Measurements from ENCODE around the gene SH2D3A.
"Not testable (repeated sequence)": the region's sequence is repeated elsewhere in the genome, so short reads cannot be mapped to it uniquely, and the experiment has no call there.

SH2D3A gene

GRCh38 chr19:6774821-6775707, 7.8 kb upstream of the SH2D3A start:
- Histone ChIP-seq H3K4me1 (ENCODE audit: insufficient read depth, low read length) (peaks cover 7% of the 10 kb centered on the region; the same call in 1 of the 2 replicates), H3K9ac (ENCODE audit: low read depth, low read length) (no peak overlapping the region), H3K9me3 (ENCODE audit: control insufficient read depth, insufficient read depth, low read length) (no peaks in the 10 kb centered on the region), H3K36me3 (ENCODE audit: insufficient read depth, low read length) (no peaks in the 10 kb centered on the region)

GRCh38 chr19:6773323-6773931, 6.2 kb upstream of the SH2D3A start:
- H3K4me1 ChIP-seq (ENCODE audit: insufficient read depth, low read length) = peaks cover 7% of the 10 kb centered on the region; the same call in 1 of the 2 replicates
- H3K9me3 ChIP-seq (ENCODE audit: control insufficient read depth, insufficient read depth, low read length) = no peaks in the 10 kb centered on the region
- H3K9ac ChIP-seq (ENCODE audit: low read depth, low read length) = peak overlapping the region; percentile 42; the same call in 1 of the 2 replicates
- H3K36me3 ChIP-seq (ENCODE audit: insufficient read depth, low read length) = no peaks in the 10 kb centered on the region

- Histone ChIP-seq H3K9ac (ENCODE audit: low read depth, low read length) (peak overlapping the region; percentile 42; the same call in 1 of the 2 replicates), H3K36me3 (ENCODE audit: insufficient read depth, low read length) (no peaks in the 10 kb centered on the region), H3K9me3 (ENCODE audit: control insufficient read depth, insufficient read depth, low read length) (no peaks in the 10 kb centered on the region), H3K4me1 (ENCODE audit: insufficient read depth, low read length) (peaks cover 7% of the 10 kb centered on the region; the same call in 1 of the 2 replicates)
These were observed 5.7 kb upstream of the SH2D3A start for GRCh38 chr19:6772866-6773322.

- H3K4me1 ChIP-seq (ENCODE audit: insufficient read depth, low read length) = peaks cover 7% of the 10 kb centered on the region; the same call in 1 of the 2 replicates
- H3K36me3 ChIP-seq (ENCODE audit: insufficient read depth, low read length) = no peaks in the 10 kb centered on the region
- H3K9me3 ChIP-seq (ENCODE audit: control insufficient read depth, insufficient read depth, low read length) = no peaks in the 10 kb centered on the region
- H3K9ac ChIP-seq (ENCODE audit: low read depth, low read length) = peak within 1 kb of the TSS; percentile 42; the same call in 1 of the 2 replicates
These were observed 5.0 kb upstream of the SH2D3A start, which contains the start of gene VAV1 for GRCh38 chr19:6772028-6772865. VAV1 (plus strand) TSS chr19:6772708; CDS start chr19:6772808, 100 bp downstream.

GRCh38 chr19:6771648-6772027, 4.4 kb upstream of the SH2D3A start:
- H3K4me1 ChIP-seq (ENCODE audit: insufficient read depth, low read length); H3K9ac ChIP-seq (ENCODE audit: low read depth, low read length); H3K36me3 ChIP-seq (ENCODE audit: insufficient read depth, low read length); H3K9me3 ChIP-seq (ENCODE audit: control insufficient read depth, insufficient read depth, low read length): not testable (repeated sequence)

GRCh38 chr19:6769006-6769619, 1.9 kb upstream of the SH2D3A start:
- H3K4me1 ChIP-seq (ENCODE audit: insufficient read depth, low read length) = peaks cover 10% of the 10 kb centered on the region; the same call in 1 of the 2 replicates
- H3K36me3 ChIP-seq (ENCODE audit: insufficient read depth, low read length) = no peaks in the 10 kb centered on the region
- no peak overlapping the region for H3K9ac ChIP-seq (ENCODE audit: low read depth, low read length)
- no peaks in the 10 kb centered on the region for H3K9me3 ChIP-seq (ENCODE audit: control insufficient read depth, insufficient read depth, low read length)

GRCh38 chr19:6768236-6768785, 1.1 kb upstream of the SH2D3A start:
- H3K9me3 ChIP-seq (ENCODE audit: control insufficient read depth, insufficient read depth, low read length) = no peaks in the 10 kb centered on the region
- peaks cover 7% of the 10 kb centered on the region; the same call in 1 of the 2 replicates for H3K4me1 ChIP-seq (ENCODE audit: insufficient read depth, low read length)
- H3K9ac ChIP-seq (ENCODE audit: low read depth, low read length) = peak overlapping the region; percentile 91; the same call in 1 of the 2 replicates

GRCh38 chr19:6767081-6767356, 216 bp downstream of the SH2D3A start:
- peaks cover 3% of the 10 kb centered on the region; the same call in 1 of the 2 replicates for H3K4me1 ChIP-seq (ENCODE audit: insufficient read depth, low read length)
- H3K36me3 ChIP-seq (ENCODE audit: insufficient read depth, low read length) = peaks cover 11% of the 10 kb centered on the region; the same call in 1 of the 2 replicates
- H3K9me3 ChIP-seq (ENCODE audit: control insufficient read depth, insufficient read depth, low read length) = no peaks in the 10 kb centered on the region
- H3K9ac ChIP-seq (ENCODE audit: low read depth, low read length) = peak overlapping the region; percentile 91

More at GRCh38 chr19:6768236-6768785, 1.1 kb upstream of the SH2D3A start:
- H3K36me3 ChIP-seq (ENCODE audit: insufficient read depth, low read length) = peaks cover 4% of the 10 kb centered on the region; the same call in 1 of the 2 replicates

- Histone ChIP-seq H3K9me3 (ENCODE audit: control insufficient read depth, insufficient read depth, low read length) (no peaks in the 10 kb centered on the region), H3K4me1 (ENCODE audit: insufficient read depth, low read length) (peaks cover 3% of the 10 kb centered on the region; the same call in 1 of the 2 replicates), H3K36me3 (ENCODE audit: insufficient read depth, low read length) (peaks cover 11% of the 10 kb centered on the region; the same call in 1 of the 2 replicates), H3K9ac (ENCODE audit: low read depth, low read length) (peak overlapping the region; percentile 91)
These were observed 716 bp downstream of the SH2D3A start for GRCh38 chr19:6766357-6767080.

GRCh38 chr19:6765738-6766356, 1.4 kb downstream of the SH2D3A start:
- Histone ChIP-seq H3K4me1 (ENCODE audit: insufficient read depth, low read length) (peaks cover 3% of the 10 kb centered on the region; the same call in 1 of the 2 replicates), H3K9me3 (ENCODE audit: control insufficient read depth, insufficient read depth, low read length) (no peaks in the 10 kb centered on the region), H3K9ac (ENCODE audit: low read depth, low read length) (peak overlapping the region; percentile 91), H3K36me3 (ENCODE audit: insufficient read depth, low read length) (peaks cover 11% of the 10 kb centered on the region; the same call in 1 of the 2 replicates)

- H3K36me3 ChIP-seq (ENCODE audit: insufficient read depth, low read length) = peaks cover 20% of the 10 kb centered on the region; the same call in 1 of the 2 replicates
- not testable (repeated sequence) for H3K9ac ChIP-seq (ENCODE audit: low read depth, low read length); H3K4me1 ChIP-seq (ENCODE audit: insufficient read depth, low read length); H3K9me3 ChIP-seq (ENCODE audit: control insufficient read depth, insufficient read depth, low read length)
These were observed 4.9 kb downstream of the SH2D3A start for GRCh38 chr19:6762253-6762797.

- Histone ChIP-seq H3K4me1 (ENCODE audit: insufficient read depth, low read length) (peaks cover 3% of the 10 kb centered on the region; the same call in 1 of the 2 replicates), H3K9ac (ENCODE audit: low read depth, low read length) (no peak overlapping the region), H3K36me3 (ENCODE audit: insufficient read depth, low read length) (peaks cover 20% of the 10 kb centered on the region; the same call in 1 of the 2 replicates), H3K9me3 (ENCODE audit: control insufficient read depth, insufficient read depth, low read length) (no peaks in the 10 kb centered on the region)
These were observed 6.1 kb downstream of the SH2D3A start for GRCh38 chr19:6761053-6761676.

All from ES-I3 (cell line).